Calu3 (cell line): ENCODE measurements around the gene LRRC2. TPM values are rescaled to one million over a fixed set of nuclear protein-coding genes. Genes with fewer than 3 reads are reported as not detected.

ENCODE experiments used
- BruUV-seq: library from RNA; stranded (reverse); fragments of 400-500 nt; replicated peaks from 2 replicates; lab custom pipeline; 2021; lab: Mats Ljungman, UMichigan
- CTCF ChIA-PET: fragments of 300-600 bp; sonication (Branson Sonifier 250); formaldehyde crosslinking; loops from one replicate; lab custom pipeline; 2022; ENCODE audit warnings: antibody characterized with exemption; lab: Charles Lee
- DNase-seq: peaks from one replicate; pipeline ENCODE4 v3.0.0; 2022
- H3K27ac Mint-ChIP-seq: one replicate; pipeline ENCODE4 v1.8.0; 2022; ENCODE audit warnings: mixed read lengths; ENCODE audit not compliant: unreplicated experiment
- H3K27me3 Mint-ChIP-seq: one replicate; pipeline ENCODE4 v1.8.0; 2022; ENCODE audit warnings: mixed read lengths; ENCODE audit not compliant: unreplicated experiment
- H3K36me3 Mint-ChIP-seq: one replicate; pipeline ENCODE4 v1.8.0; 2022; ENCODE audit warnings: mild to moderate bottlenecking, moderate library complexity, mixed read lengths; ENCODE audit not compliant: insufficient read depth, unreplicated experiment
- H3K4me1 Mint-ChIP-seq: one replicate; pipeline ENCODE4 v1.8.0; 2022; ENCODE audit warnings: mild to moderate bottlenecking, low read depth, mixed read lengths; ENCODE audit not compliant: unreplicated experiment
- H3K4me3 Mint-ChIP-seq: one replicate; pipeline ENCODE4 v1.8.0; 2022; ENCODE audit warnings: mild to moderate bottlenecking, low read depth, moderate library complexity, mixed read lengths; ENCODE audit not compliant: unreplicated experiment
- H3K9me3 Mint-ChIP-seq: one replicate; pipeline ENCODE4 v1.8.0; 2022; ENCODE audit warnings: low read depth, mixed read lengths; ENCODE audit not compliant: unreplicated experiment
- intact Hi-C: fragments of 100-400 bp; cut with micrococcal nuclease; formaldehyde crosslinking; loops from one replicate; pipeline ENCODE4 v1.10.0; 2022; ENCODE audit not compliant: unreplicated experiment
- total RNA-seq: library from RNA; stranded (reverse); gene quantifications from 2 replicates; pipeline ENCODE4 v1.2.3, GENCODE V29; 2022
- TF ChIP-seq, protein P1 (sequence below): fragments of 200-600 bp; IDR thresholded peaks from one replicate; pipeline ENCODE4 v1.8.0; 2022; ENCODE audit warnings: antibody characterized with exemption; ENCODE audit not compliant: unreplicated experiment

LRRC2 gene
- total RNA-seq, 1 experiment from 2014 or later: not detected

DNA sequence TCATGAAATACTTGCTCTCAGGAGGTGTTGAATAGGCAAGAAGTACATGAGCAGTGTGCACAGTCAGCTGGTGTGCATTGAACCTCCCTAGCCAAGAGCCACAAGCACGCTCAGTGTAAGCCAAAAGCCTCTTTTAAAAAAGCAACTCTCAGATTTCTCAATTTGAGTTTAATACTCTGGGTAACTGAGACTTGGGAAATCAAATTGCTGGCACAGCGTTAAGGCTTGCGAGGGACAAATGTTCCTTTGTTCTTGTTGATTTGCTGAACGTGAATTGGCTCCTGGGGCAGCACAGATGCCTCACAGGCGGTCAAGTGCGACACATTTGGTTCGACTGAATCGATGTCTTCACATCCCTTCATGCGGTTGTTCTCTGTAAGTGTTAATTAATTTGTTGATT lies 46.2 kb upstream of the LRRC2 start, which contains the start of gene FAM240A:
Gene FAM240A (plus strand): TSS at position 202 of the 400 bp plus-strand sequence. CDS start 159 bp downstream, at position 361.
- no peaks in the 10 kb centered on the region for H3K9me3 Mint-ChIP-seq
- intact Hi-C loops: no loop called here
- H3K27ac Mint-ChIP-seq: no peak within 1 kb of the TSS
- no peak for DNase-seq
- no TSS peak for BruUV-seq
- H3K36me3 Mint-ChIP-seq: no peaks in the 10 kb centered on the region
- peaks cover 42% of the 10 kb centered on the region for H3K27me3 Mint-ChIP-seq
- H3K4me3 Mint-ChIP-seq: no peak within 1 kb of the TSS
- CTCF ChIA-PET: no interaction called here
- TF ChIP-seq, protein P1, sequence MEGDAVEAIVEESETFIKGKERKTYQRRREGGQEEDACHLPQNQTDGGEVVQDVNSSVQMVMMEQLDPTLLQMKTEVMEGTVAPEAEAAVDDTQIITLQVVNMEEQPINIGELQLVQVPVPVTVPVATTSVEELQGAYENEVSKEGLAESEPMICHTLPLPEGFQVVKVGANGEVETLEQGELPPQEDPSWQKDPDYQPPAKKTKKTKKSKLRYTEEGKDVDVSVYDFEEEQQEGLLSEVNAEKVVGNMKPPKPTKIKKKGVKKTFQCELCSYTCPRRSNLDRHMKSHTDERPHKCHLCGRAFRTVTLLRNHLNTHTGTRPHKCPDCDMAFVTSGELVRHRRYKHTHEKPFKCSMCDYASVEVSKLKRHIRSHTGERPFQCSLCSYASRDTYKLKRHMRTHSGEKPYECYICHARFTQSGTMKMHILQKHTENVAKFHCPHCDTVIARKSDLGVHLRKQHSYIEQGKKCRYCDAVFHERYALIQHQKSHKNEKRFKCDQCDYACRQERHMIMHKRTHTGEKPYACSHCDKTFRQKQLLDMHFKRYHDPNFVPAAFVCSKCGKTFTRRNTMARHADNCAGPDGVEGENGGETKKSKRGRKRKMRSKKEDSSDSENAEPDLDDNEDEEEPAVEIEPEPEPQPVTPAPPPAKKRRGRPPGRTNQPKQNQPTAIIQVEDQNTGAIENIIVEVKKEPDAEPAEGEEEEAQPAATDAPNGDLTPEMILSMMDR: no peak
- no peaks in the 10 kb centered on the region for H3K4me1 Mint-ChIP-seq

DNA sequence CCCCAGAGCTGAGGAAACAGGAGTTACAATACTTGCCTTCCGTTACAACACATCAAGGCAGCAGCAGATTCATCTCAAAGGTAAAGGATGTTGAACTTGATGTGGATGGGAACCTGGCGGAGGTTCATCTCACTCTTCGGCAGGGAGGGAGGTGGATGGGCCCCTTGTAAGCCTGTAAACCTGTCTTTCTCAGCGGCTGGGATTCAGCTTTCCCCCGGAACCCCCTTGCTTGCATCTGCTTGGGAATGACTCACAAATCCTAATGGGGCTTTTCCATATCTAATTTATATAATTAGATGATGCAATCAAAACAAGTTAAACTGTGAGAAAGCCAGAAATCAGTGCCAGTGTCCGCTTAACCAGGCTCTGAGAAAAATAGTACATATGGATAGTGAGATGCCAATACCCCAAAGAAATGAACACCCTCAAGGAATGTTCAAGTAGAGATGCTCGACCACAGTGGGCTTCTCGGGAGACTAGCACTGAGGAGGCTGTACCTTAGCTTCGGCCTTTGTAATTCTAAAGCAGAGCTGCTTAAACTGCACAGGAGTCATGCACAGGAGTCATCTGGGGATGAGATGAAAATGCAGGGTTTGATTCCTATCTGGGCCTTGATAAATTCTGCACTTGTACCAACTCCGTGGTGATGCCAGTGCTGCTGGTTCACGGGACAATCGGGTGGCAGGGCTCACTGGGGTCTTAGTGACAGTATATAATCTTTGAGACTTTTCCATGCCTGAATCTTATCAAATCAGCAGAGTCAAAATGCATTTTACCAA lies 44.0 kb upstream of the LRRC2 start:
- Mint-ChIP-seq H3K36me3 (no peaks in the 10 kb centered on the region), H3K27me3 (peaks cover 20% of the 10 kb centered on the region), H3K4me3 (no peak overlapping the region), H3K9me3 (no peaks in the 10 kb centered on the region), H3K27ac (no peak overlapping the region), H3K4me1 (no peaks in the 10 kb centered on the region)
- DNase-seq: no peak
- BruUV-seq: no TSS peak
- CTCF ChIA-PET: no interaction called here
- TF ChIP-seq, protein P1: no peak
- intact Hi-C loops: no loop called here

DNA sequence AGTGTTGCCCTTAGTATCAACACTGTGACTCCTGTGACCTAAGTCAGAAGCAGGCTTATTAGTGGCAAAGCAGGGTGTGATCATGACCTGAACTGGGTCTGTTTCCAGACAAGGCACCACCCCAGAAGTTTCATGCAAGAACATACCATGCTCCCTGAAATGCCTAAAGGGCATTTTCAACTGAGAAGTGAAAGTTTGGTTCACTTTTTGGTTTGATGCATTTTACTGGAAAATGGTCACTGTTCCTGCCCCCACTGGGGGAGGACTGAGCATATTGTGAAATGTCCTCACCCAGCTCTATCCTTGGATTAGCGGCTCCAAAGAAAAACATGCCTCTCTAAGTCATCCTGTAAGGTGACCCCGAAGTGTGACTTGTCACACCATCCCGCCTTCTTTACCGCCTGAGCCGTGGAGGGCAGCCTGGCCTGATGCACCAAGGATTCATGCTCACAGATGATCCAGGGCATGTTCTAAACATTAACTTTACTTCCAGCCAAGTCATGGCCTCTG lies 43.2 kb upstream of the LRRC2 start:
- DNase-seq: no peak
- Mint-ChIP-seq H3K36me3 (no peaks in the 10 kb centered on the region), H3K9me3 (no peaks in the 10 kb centered on the region), H3K4me1 (no peaks in the 10 kb centered on the region), H3K4me3 (no peak overlapping the region), H3K27ac (no peak overlapping the region), H3K27me3 (peaks cover 13% of the 10 kb centered on the region)
- TF ChIP-seq, protein P1: no peak
- CTCF ChIA-PET: no interaction called here
- intact Hi-C loops: no loop called here
- no TSS peak for BruUV-seq

DNA sequence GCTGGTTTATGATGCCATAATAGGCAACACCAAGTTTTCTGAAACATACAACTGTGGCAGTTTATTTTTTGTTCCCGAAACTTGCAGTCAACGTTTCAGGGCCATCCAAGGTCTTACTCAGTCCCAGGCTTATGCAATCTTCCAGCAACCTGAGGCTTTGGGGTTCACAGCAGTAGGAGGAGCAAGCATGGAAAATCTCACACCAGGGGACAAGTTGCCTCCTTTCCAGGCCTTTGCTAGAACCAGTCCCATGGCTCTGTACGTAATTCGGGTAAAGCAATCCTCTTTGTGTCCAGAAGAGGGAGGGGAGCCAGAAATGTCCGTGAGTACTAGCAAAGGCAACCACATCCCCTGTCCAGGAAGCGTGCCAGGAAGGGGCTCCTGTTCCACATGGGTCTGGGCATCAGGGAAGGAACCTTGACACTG lies 41.5 kb upstream of the LRRC2 start:
- DNase-seq: no peak
- BruUV-seq: no TSS peak
- H3K4me1 Mint-ChIP-seq: no peaks in the 10 kb centered on the region
- H3K9me3 Mint-ChIP-seq: no peaks in the 10 kb centered on the region
- H3K27me3 Mint-ChIP-seq: peaks cover 7% of the 10 kb centered on the region
- H3K36me3 Mint-ChIP-seq: no peaks in the 10 kb centered on the region
- TF ChIP-seq, protein P1: no peak
- H3K27ac Mint-ChIP-seq: no peak overlapping the region
- no peak overlapping the region for H3K4me3 Mint-ChIP-seq
- CTCF ChIA-PET: no interaction called here
- intact Hi-C loops: no loop called here
